PC-3 (cell line): Measurements from ENCODE around the gene TRIB2.

Experiments used
- EZH2 ChIP-seq: fragments of 300-600 bp; sonication (generic); IDR thresholded peaks from one replicate; pipeline ENCODE4 v1.6.1; 2017; ENCODE audit warnings: antibody characterized with exemption, mild to moderate bottlenecking, low read length; ENCODE audit not compliant: unreplicated experiment
- EZH2phosphoT487 ChIP-seq: fragments of 300-600 bp; sonication (generic); IDR thresholded peaks from 2 replicates; pipeline ENCODE4 v1.6.1; 2018; ENCODE audit warnings: mild to moderate bottlenecking, antibody characterized with exemption, low read length, borderline replicate concordance
- TF ChIP-seq, protein P1 (sequence below): fragments of 300-600 bp; sonication (generic); conservative IDR thresholded peaks from 2 replicates; pipeline ENCODE4 v1.5.1; 2017; ENCODE audit warnings: antibody characterized with exemption, low read depth, mild to moderate bottlenecking, low read length

DNA sequence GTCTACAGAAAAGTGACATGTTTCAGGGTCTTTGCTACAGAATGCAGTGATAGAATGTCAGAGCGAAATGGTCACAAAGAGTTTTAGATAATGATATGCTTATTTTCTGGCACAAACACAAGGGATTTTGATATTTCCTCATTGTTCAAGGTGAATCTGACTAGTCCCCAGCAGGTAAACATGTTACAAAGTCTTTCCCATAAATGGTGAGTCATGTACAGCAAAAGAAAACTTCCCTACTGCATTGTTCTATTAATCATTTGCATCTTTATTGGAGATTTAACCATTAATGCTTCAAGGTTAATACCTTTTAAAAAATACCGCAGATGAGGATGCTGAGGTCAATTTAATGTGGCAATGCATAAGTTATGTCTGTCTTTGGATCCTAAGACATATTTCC, 19.1 kb upstream of the TRIB2 start:
- TF ChIP-seq, protein P1, sequence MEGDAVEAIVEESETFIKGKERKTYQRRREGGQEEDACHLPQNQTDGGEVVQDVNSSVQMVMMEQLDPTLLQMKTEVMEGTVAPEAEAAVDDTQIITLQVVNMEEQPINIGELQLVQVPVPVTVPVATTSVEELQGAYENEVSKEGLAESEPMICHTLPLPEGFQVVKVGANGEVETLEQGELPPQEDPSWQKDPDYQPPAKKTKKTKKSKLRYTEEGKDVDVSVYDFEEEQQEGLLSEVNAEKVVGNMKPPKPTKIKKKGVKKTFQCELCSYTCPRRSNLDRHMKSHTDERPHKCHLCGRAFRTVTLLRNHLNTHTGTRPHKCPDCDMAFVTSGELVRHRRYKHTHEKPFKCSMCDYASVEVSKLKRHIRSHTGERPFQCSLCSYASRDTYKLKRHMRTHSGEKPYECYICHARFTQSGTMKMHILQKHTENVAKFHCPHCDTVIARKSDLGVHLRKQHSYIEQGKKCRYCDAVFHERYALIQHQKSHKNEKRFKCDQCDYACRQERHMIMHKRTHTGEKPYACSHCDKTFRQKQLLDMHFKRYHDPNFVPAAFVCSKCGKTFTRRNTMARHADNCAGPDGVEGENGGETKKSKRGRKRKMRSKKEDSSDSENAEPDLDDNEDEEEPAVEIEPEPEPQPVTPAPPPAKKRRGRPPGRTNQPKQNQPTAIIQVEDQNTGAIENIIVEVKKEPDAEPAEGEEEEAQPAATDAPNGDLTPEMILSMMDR, result no peak
- TF ChIP-seq EZH2 (no peak), EZH2phosphoT487 (no peak)
